SU-DHL-6 (cell line): ENCODE results near the gene IFFO2.

Source experiments
- CTCF ChIP-seq: fragments of 200-600 bp; sonication (generic); IDR thresholded peaks from one replicate; pipeline ENCODE4 v1.5.1; 2017; ENCODE audit warnings: antibody characterized with exemption, mild to moderate bottlenecking, low read length, moderate library complexity; ENCODE audit not compliant: insufficient read depth, poor library complexity, severe bottlenecking
- EZH2phosphoT487 ChIP-seq: fragments of 200-600 bp; sonication (generic), shearing (Covaris generic); conservative IDR thresholded peaks from 2 replicates; pipeline ENCODE4 v1.6.1; 2018; ENCODE audit warnings: mild to moderate bottlenecking, antibody characterized with exemption, low read length, moderate library complexity, mixed read lengths

- TF ChIP-seq CTCF, result no peak
- no peak for TF ChIP-seq EZH2phosphoT487
These were observed 48.3 kb downstream of the IFFO2 start for GRCh38 chr1:18907917-18908845.
